Smooth muscle cell (in vitro differentiated cells): ENCODE data around the gene MINK1. TPM values are rescaled to one million over a fixed set of nuclear protein-coding genes. Genes with fewer than 3 reads are reported as not detected.

ENCODE experiments used
- DNase-seq: peaks from one replicate; lab custom pipeline; 2025; ENCODE audit not compliant: unreplicated experiment; lab: John Stamatoyannopoulos, UW
- H2AFZ ChIP-seq: fragments of 200-600 bp; sonication (generic); 2 replicates; pipeline ENCODE4 v1.6.0; 2016; ENCODE audit warnings: antibody characterized with exemption, low read depth, mild to moderate bottlenecking
- H3F3A ChIP-seq: fragments of 200-600 bp; sonication (generic); 2 replicates; pipeline ENCODE4 v1.6.0; 2017; ENCODE audit warnings: antibody characterized with exemption, low read depth
- H3K27ac ChIP-seq: fragments of 200-600 bp; sonication (generic); 2 replicates; pipeline ENCODE4 v1.5.1; 2016; ENCODE audit warnings: low read depth, mild to moderate bottlenecking
- H3K27me3 ChIP-seq: fragments of 200-600 bp; sonication (generic); 2 replicates; pipeline ENCODE4 v1.6.1; 2016; ENCODE audit warnings: low read depth, mild to moderate bottlenecking
- H3K36me3 ChIP-seq: fragments of 200-600 bp; sonication (generic); 2 replicates; pipeline ENCODE4 v1.5.1; 2016; ENCODE audit warnings: low read depth
- H3K4me1 ChIP-seq: fragments of 200-600 bp; sonication (generic); 2 replicates; pipeline ENCODE4 v1.5.1; 2016; ENCODE audit warnings: low read depth
- H3K4me2 ChIP-seq: fragments of 200-600 bp; sonication (generic); 2 replicates; pipeline ENCODE4 v1.6.0; 2016; ENCODE audit warnings: mild to moderate bottlenecking
- H3K4me3 ChIP-seq: fragments of 200-600 bp; sonication (generic); 2 replicates; pipeline ENCODE4 v1.5.1; 2016; ENCODE audit warnings: mild to moderate bottlenecking
- H3K79me2 ChIP-seq: fragments of 200-600 bp; sonication (generic); 2 replicates; pipeline ENCODE4 v1.6.0; 2016; ENCODE audit warnings: low read depth, mild to moderate bottlenecking
- H3K9ac ChIP-seq: fragments of 200-600 bp; sonication (generic); 2 replicates; pipeline ENCODE4 v1.6.0; 2016; ENCODE audit warnings: low read depth
- H3K9me3 ChIP-seq: fragments of 200-600 bp; sonication (generic); replicated peaks from 2 replicates; pipeline ENCODE4 v1.5.1; 2016; ENCODE audit warnings: low read depth
- H4K20me1 ChIP-seq: fragments of 200-600 bp; sonication (generic); 2 replicates; pipeline ENCODE4 v1.6.0; 2016; ENCODE audit warnings: low read depth
- CTCF ChIP-seq: fragments of 200-600 bp; sonication (generic); IDR thresholded peaks from 2 replicates; pipeline ENCODE4 v1.5.1; 2017; ENCODE audit warnings: borderline replicate concordance, mild to moderate bottlenecking, antibody characterized with exemption; ENCODE audit not compliant: insufficient read depth, poor library complexity, severe bottlenecking
- WGBS: methylation state at CpG from one replicate; pipeline ENCODE4 v1.1.7; 2016; ENCODE audit warnings: low lambda C conversion rate; 5-methylcytosine and 5-hydroxymethylcytosine counted together
- polyA plus RNA-seq: library from polyadenylated mRNA; unstranded; fragments of >200 nt; fragmentation: Nextera tagmentation; extraction: Ambion mirVana; gene quantifications from 2 replicates; pipeline ENCODE4 v1.2.1, GENCODE V29; 2016
- total RNA-seq: library from RNA; depleted of rRNA; stranded (reverse); fragments of >200 nt; gene quantifications from 2 replicates; pipeline ENCODE4 v1.2.3, GENCODE V29; 2014

The MINK1 gene
- total and polyA plus RNA-seq, 2 experiments from 2014 or later, result 26.6 to 26.8 TPM

GRCh38 chr17:4806777-4807604 lies 26.1 kb upstream of the MINK1 start, which contains the start of gene PLD2:
Gene PLD2, plus strand, starts transcription at chr17:4807152. Its CDS starts 621 bp downstream, at chr17:4807773.
- under 1% methylated on average over 35 of the region's 106 CpGs for WGBS
- Histone ChIP-seq H4K20me1 (no peaks in the 10 kb centered on the region), H3F3A (no peaks in the 10 kb centered on the region), H3K27ac (no peak within 1 kb of the TSS), H3K27me3 (no peaks in the 10 kb centered on the region), H3K4me1 (peaks cover 10% of the 10 kb centered on the region), H3K79me2 (no peaks in the 10 kb centered on the region), H3K9me3 (no peaks in the 10 kb centered on the region), H3K4me2 (peak within 1 kb of the TSS; percentile 86), H2AFZ (peak within 1 kb of the TSS; percentile 94), H3K4me3 (peak within 1 kb of the TSS; percentile 92), H3K36me3 (no peaks in the 10 kb centered on the region), H3K9ac (peak within 1 kb of the TSS; percentile 89)
- DNase-seq, result peak; percentile 59
- no peak for TF ChIP-seq CTCF

GRCh38 chr17:4807605-4808377 lies 25.3 kb upstream of the MINK1 start:
- H2AFZ ChIP-seq, result peak overlapping the region; percentile 85
- peaks cover 10% of the 10 kb centered on the region for H3K4me1 ChIP-seq
- no peaks in the 10 kb centered on the region for H3F3A ChIP-seq
- H3K79me2 ChIP-seq, result no peaks in the 10 kb centered on the region
- H3K9ac ChIP-seq, result peak overlapping the region; percentile 89
- no peak overlapping the region for H3K27ac ChIP-seq
- no peaks in the 10 kb centered on the region for H3K27me3 ChIP-seq
- TF ChIP-seq CTCF, result no peak
- no peaks in the 10 kb centered on the region for H3K36me3 ChIP-seq
- no peak for DNase-seq
- H3K4me2 ChIP-seq, result peak overlapping the region; percentile 86
- no peaks in the 10 kb centered on the region for H3K9me3 ChIP-seq
- H3K4me3 ChIP-seq, result peak overlapping the region; percentile 92
- no peaks in the 10 kb centered on the region for H4K20me1 ChIP-seq
- 53% methylated on average over 25 of the region's 32 CpGs for WGBS

GRCh38 chr17:4808378-4808767 lies 24.8 kb upstream of the MINK1 start:
- Histone ChIP-seq H3K36me3 (no peaks in the 10 kb centered on the region), H2AFZ (no peak overlapping the region), H3K9me3 (no peaks in the 10 kb centered on the region), H3K9ac (no peak overlapping the region), H3K27ac (no peak overlapping the region), H3K4me2 (no peak overlapping the region), H3K4me1 (peaks cover 10% of the 10 kb centered on the region), H3K4me3 (no peak overlapping the region), H3K79me2 (no peaks in the 10 kb centered on the region), H3K27me3 (no peaks in the 10 kb centered on the region), H3F3A (no peaks in the 10 kb centered on the region), H4K20me1 (no peaks in the 10 kb centered on the region)
- 92% methylated on average over 6 of the region's 6 CpGs for WGBS
- no peak for TF ChIP-seq CTCF
- DNase-seq, result no peak
